Measurements from ENCODE around the gene SPANXN5. TPM values are rescaled to one million over a fixed set of nuclear protein-coding genes. Genes with fewer than 3 reads are reported as not detected.

The SPANXN5 gene
- total RNA-seq, 2 donors from 2014 or later = not detected

Other genes with a start within 250 kb of the SPANXN5 start
- not detected for gene SSX7, start 142.5 kb downstream of the SPANXN5 start, total RNA-seq
- gene SSX2, start 90.2 kb downstream of the SPANXN5 start, total RNA-seq = not detected
- gene SSX2B, start 46.2 kb downstream of the SPANXN5 start, total RNA-seq = not detected
- not detected for gene XAGE5, start 13.9 kb upstream of the SPANXN5 start, total RNA-seq
- not detected for gene XAGE3, start 70.7 kb upstream of the SPANXN5 start, total RNA-seq
- 10 to 100 TPM in 1 of 2 donors, 1 to 10 TPM in 1; 4.7 to 36.1 TPM for gene FAM156B, start 99.9 kb upstream of the SPANXN5 start, total RNA-seq
- 10 to 100 TPM; 24.8 to 41.5 TPM for gene FAM156A, start 161.1 kb upstream of the SPANXN5 start, total RNA-seq

All from natural killer cell treated with Interleukin-12 subunit alpha and Interleukin-12 subunit beta and Interleukin-15 and Interleukin-18, amount 100 ng/mL, for 72 hours (primary cell).